Fibroblast of lung (primary cell): Measurements from ENCODE around the gene XRRA1. TPM values are rescaled to one million over a fixed set of nuclear protein-coding genes. Genes with fewer than 3 reads are reported as not detected.

Experiments used
- DNase-seq, 2 donors: peaks; one replicate each; pipeline versions ENCODE4 v3.0.0 to v3.0.0-alpha.2; 2010; ENCODE audit warnings: low read depth in 2 of 2
- H2AFZ ChIP-seq: 2 replicates; pipeline ENCODE4 v1.5.1; 2012; ENCODE audit warnings: low read length, control low read depth, inconsistent platforms
- H3K27ac ChIP-seq: 2 replicates; pipeline ENCODE4 v1.5.1; 2011; ENCODE audit warnings: low read length, control low read depth; ENCODE audit not compliant: insufficient read depth
- H3K27me3 ChIP-seq: 2 replicates; pipeline ENCODE4 v1.5.1; 2011; ENCODE audit warnings: mild to moderate bottlenecking, low read length; ENCODE audit not compliant: control insufficient read depth, insufficient read depth
- H3K36me3 ChIP-seq: 2 replicates; pipeline ENCODE4 v1.5.1; 2011; ENCODE audit warnings: low read length; ENCODE audit not compliant: control insufficient read depth, insufficient read depth
- H3K4me1 ChIP-seq: 2 replicates; pipeline ENCODE4 v1.5.1; 2011; ENCODE audit warnings: low read length; ENCODE audit not compliant: control insufficient read depth, insufficient read depth; ENCODE audit errors: extremely low read depth
- H3K4me2 ChIP-seq: 2 replicates; pipeline ENCODE4 v1.5.1; 2011; ENCODE audit warnings: low read length, control low read depth; ENCODE audit not compliant: insufficient read depth; ENCODE audit errors: extremely low read depth
- H3K4me3 ChIP-seq, 4 experiments: fragments of 200-600 bp in 1 of 4; sonication (generic) in 1 of 4; replicated peaks in 1 of 4; 2 replicates each; pipeline ENCODE4 v1.5.1; 2011 to 2016; ENCODE audit warnings: low read length in 4 of 4, low read depth in 3 of 4, mild to moderate bottlenecking in 3 of 4, control low read depth in 2 of 4, inconsistent platforms in 1 of 4, mixed read lengths in 1 of 4; ENCODE audit not compliant: insufficient read depth in 1 of 4; ENCODE audit errors: control extremely low read depth in 1 of 4
- H3K79me2 ChIP-seq: 2 replicates; pipeline ENCODE4 v1.5.1; 2012; ENCODE audit warnings: mild to moderate bottlenecking, low read length, inconsistent platforms; ENCODE audit not compliant: control insufficient read depth, insufficient read depth
- H3K9ac ChIP-seq: 2 replicates; pipeline ENCODE4 v1.5.1; 2011; ENCODE audit warnings: mild to moderate bottlenecking, low read length, control low read depth; ENCODE audit not compliant: insufficient read depth
- H3K9me3 ChIP-seq: 2 replicates; pipeline ENCODE4 v1.5.1; 2012; ENCODE audit warnings: low read depth, low read length; ENCODE audit not compliant: control insufficient read depth, insufficient read depth
- H4K20me1 ChIP-seq: 2 replicates; pipeline ENCODE4 v1.5.1; 2011; ENCODE audit warnings: low read length; ENCODE audit not compliant: control insufficient read depth, insufficient read depth; ENCODE audit errors: extremely low read depth
- CTCF ChIP-seq, 2 donors: IDR thresholded peaks in 1 of 2; conservative IDR thresholded peaks in 1 of 2; 1 replicate in 1 of 2; 2 replicates in 1 of 2; pipeline ENCODE4 v1.5.1; 2011 to 2012; ENCODE audit warnings: low read length in 2 of 2, control low read depth in 1 of 2, inconsistent platforms in 1 of 2, low read depth in 1 of 2, mild to moderate bottlenecking in 1 of 2
- EZH2 ChIP-seq: IDR thresholded peaks from 2 replicates; pipeline ENCODE4 v1.5.1; 2012; ENCODE audit warnings: low read length, control low read depth, mild to moderate bottlenecking; ENCODE audit errors: missing control alignments
- polyA plus RNA-seq, 2 donors: library from polyadenylated mRNA; depleted of rRNA in 1 of 2; stranded (reverse) in 1 of 2; unstranded in 1 of 2; fragments of >200 nt; gene quantifications; 2 replicates each; pipeline ENCODE4 v1.2.1, GENCODE V29; 2011 to 2012; ENCODE audit warnings: missing spikeins in 1 of 2
- total RNA-seq: library from RNA; depleted of rRNA; stranded (reverse); fragments of >200 nt; gene quantifications from 2 replicates; pipeline ENCODE4 v1.2.1, GENCODE V29; 2014

The XRRA1 gene
- total and polyA plus RNA-seq, 2 donors (not counting 1 experiment from before 2014, with no cell fraction given): 5.0 to 8.6 TPM

DNA sequence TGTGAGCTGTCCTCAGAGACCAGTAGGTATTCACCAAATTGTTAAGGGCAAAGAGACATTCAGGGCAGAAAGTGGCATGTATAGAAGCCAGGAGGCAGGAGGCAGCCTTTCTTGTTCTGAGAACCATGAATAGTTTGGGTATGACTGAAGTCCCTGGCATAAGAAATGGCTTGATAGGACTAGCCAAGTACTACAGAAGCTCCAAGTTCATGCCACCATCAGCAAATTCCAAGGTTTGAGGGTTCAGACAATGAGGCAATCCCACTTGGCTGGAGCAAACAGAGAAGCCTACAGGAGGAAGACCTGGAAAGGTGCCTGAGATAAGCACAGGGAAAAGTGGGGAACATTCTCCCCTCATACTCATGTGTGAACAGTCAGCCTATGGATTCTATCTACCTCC is 25.8 kb downstream of the XRRA1 start:
- no peak overlapping the region for H2AFZ ChIP-seq
- H3K9ac ChIP-seq: no peak overlapping the region
- TF ChIP-seq EZH2: no peak
- TF ChIP-seq CTCF (conservative IDR thresholded peaks at IDR 0.05 in 1 of 2, IDR thresholded peaks at IDR 0.05 in 1 of 2; ENCODE audit: low read depth in 1 of 2, low read length in 2 of 2): no peak
- no peaks in the 10 kb centered on the region for H3K27me3 ChIP-seq
- no peaks in the 10 kb centered on the region for H3K79me2 ChIP-seq
- H3K4me3 ChIP-seq: no peak overlapping the region
- H3K27ac ChIP-seq: no peak overlapping the region
- no peaks in the 10 kb centered on the region for H4K20me1 ChIP-seq
- peaks cover 2% of the 10 kb centered on the region for H3K36me3 ChIP-seq
- H3K4me1 ChIP-seq: peaks cover 7% of the 10 kb centered on the region
- no peak overlapping the region for H3K4me2 ChIP-seq
- H3K9me3 ChIP-seq: no peaks in the 10 kb centered on the region
- no peak for DNase-seq

GRCh38 chr11:74909812-74910211 is 39.1 kb downstream of the XRRA1 start:
- H2AFZ ChIP-seq: no peak overlapping the region
- H3K27ac ChIP-seq: no peak overlapping the region
- no peaks in the 10 kb centered on the region for H3K36me3 ChIP-seq
- H3K79me2 ChIP-seq: no peaks in the 10 kb centered on the region
- H3K4me2 ChIP-seq: no peak overlapping the region
- H3K27me3 ChIP-seq: no peaks in the 10 kb centered on the region
- H3K4me3 ChIP-seq: no peak overlapping the region
- H3K9ac ChIP-seq: no peak overlapping the region
- no peaks in the 10 kb centered on the region for H3K9me3 ChIP-seq
- no peak for DNase-seq
- H3K4me1 ChIP-seq: no peaks in the 10 kb centered on the region
- H4K20me1 ChIP-seq: no peaks in the 10 kb centered on the region
- TF ChIP-seq CTCF (conservative IDR thresholded peaks at IDR 0.05 in 1 of 2, IDR thresholded peaks at IDR 0.05 in 1 of 2; ENCODE audit: low read depth in 1 of 2, low read length in 2 of 2) (no peak), EZH2 (no peak)

DNA sequence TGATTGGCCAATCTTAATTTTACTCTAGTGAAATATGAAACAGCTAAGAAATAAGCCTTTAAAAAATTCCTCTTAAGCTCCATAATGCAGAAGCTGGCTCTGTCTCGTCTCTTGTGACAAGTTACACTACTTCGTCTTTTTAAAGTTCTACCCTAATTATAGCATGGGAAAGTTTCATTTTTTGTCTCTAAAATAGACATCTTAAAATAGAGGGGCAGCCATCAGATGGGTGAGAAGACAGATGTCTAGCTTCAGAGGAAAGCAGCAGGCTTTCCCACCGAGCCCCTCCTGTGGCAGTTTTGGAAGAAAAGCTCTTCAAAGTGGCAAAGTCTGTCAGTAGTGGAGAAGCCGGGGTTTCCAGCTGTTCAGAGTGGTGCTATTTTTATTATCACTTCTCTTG is 39.5 kb downstream of the XRRA1 start:
- no peak overlapping the region for H3K4me2 ChIP-seq
- no peaks in the 10 kb centered on the region for H3K4me1 ChIP-seq
- H2AFZ ChIP-seq: no peak overlapping the region
- no peaks in the 10 kb centered on the region for H3K9me3 ChIP-seq
- no peak overlapping the region for H3K9ac ChIP-seq
- TF ChIP-seq EZH2 (no peak), CTCF (conservative IDR thresholded peaks at IDR 0.05 in 1 of 2, IDR thresholded peaks at IDR 0.05 in 1 of 2; ENCODE audit: low read depth in 1 of 2, low read length in 2 of 2) (no peak)
- H3K36me3 ChIP-seq: no peaks in the 10 kb centered on the region
- H3K27me3 ChIP-seq: no peaks in the 10 kb centered on the region
- no peak overlapping the region for H3K4me3 ChIP-seq
- no peaks in the 10 kb centered on the region for H3K79me2 ChIP-seq
- no peak overlapping the region for H3K27ac ChIP-seq
- DNase-seq: no peak
- no peaks in the 10 kb centered on the region for H4K20me1 ChIP-seq
